ENCODE data around the gene KRT82.

The KRT82 gene

GRCh38 chr12:52382854-52383253 lies 23.3 kb downstream of the KRT82 start:
- DNase-seq, result no peak

GRCh38 chr12:52381206-52381605 lies 24.9 kb downstream of the KRT82 start:
- DNase-seq, result no peak

GRCh38 chr12:52380271-52380694 lies 25.9 kb downstream of the KRT82 start:
- DNase-seq, result peak in 5 of 14 donors; percentile 10 to 41 (median 24)

GRCh38 chr12:52379536-52379935 lies 26.6 kb downstream of the KRT82 start:
- DNase-seq, result no peak

GRCh38 chr12:52378091-52378490 lies 28.0 kb downstream of the KRT82 start:
- no peak for DNase-seq

- DNase-seq, result no peak
Measured at GRCh38 chr12:52377266-52377665, 28.9 kb downstream of the KRT82 start.

- DNase-seq, result peak in 11 of 14 donors; percentile 7 to 78 (median 64)
Measured at GRCh38 chr12:52372216-52373154, 33.6 kb downstream of the KRT82 start.

GRCh38 chr12:52371716-52372115 lies 34.4 kb downstream of the KRT82 start:
- peak in 3 of 14 donors; percentile 6 to 40 (median 27) for DNase-seq

GRCh38 chr12:52370926-52371608 lies 35.1 kb downstream of the KRT82 start:
- DNase-seq, result peak in 11 of 14 donors; percentile 8 to 76 (median 53)

- DNase-seq, result no peak
Measured at GRCh38 chr12:52369809-52370208, 36.3 kb downstream of the KRT82 start.

- no peak for DNase-seq
Measured at GRCh38 chr12:52369211-52369610, 36.9 kb downstream of the KRT82 start.

GRCh38 chr12:52368508-52368907 lies 37.6 kb downstream of the KRT82 start:
- no peak for DNase-seq

- DNase-seq, result no peak
Measured at GRCh38 chr12:52367876-52368275, 38.3 kb downstream of the KRT82 start.

GRCh38 chr12:52366738-52367485 lies 39.2 kb downstream of the KRT82 start, which contains the start of gene KRT85:
TSS of gene KRT85 (minus strand) at chr12:52367481. CDS start at chr12:52367405, 76 bp downstream.
- DNase-seq, result no peak

- DNase-seq, result no peak
Measured at GRCh38 chr12:52364901-52365489, 41.1 kb downstream of the KRT82 start.

- no peak for DNase-seq
Measured at GRCh38 chr12:52364061-52364460, 42.1 kb downstream of the KRT82 start.

- DNase-seq, result no peak
Measured at GRCh38 chr12:52363111-52363679, 42.9 kb downstream of the KRT82 start.

- DNase-seq, result no peak
Measured at GRCh38 chr12:52362118-52362726, 43.9 kb downstream of the KRT82 start.

GRCh38 chr12:52361553-52361952 lies 44.6 kb downstream of the KRT82 start:
- DNase-seq, result no peak

GRCh38 chr12:52360663-52361271 lies 45.4 kb downstream of the KRT82 start:
- DNase-seq, result no peak

GRCh38 chr12:52360106-52360662 lies 46.0 kb downstream of the KRT82 start:
- DNase-seq, result no peak
